GM12878 (cell line): ENCODE results near the gene ACVR1. TPM values are rescaled to one million over a fixed set of nuclear protein-coding genes. Genes with fewer than 3 reads are reported as not detected.

ENCODE experiments used
- ATAC-seq: fragments of 200-7000 bp; cut with Tn5 transposase; 3 replicates; pipeline ENCODE4 v1.9.1; 2020; ENCODE audit warnings: mild to moderate bottlenecking, moderate library complexity
- BruUV-seq: library from RNA; stranded (reverse); fragments of 400-500 nt; replicated peaks from 2 replicates; lab custom pipeline; 2021; lab: Mats Ljungman, UMichigan
- CTCF ChIA-PET: fragments of 300-600 bp; sonication (Branson Sonifier 250); formaldehyde crosslinking; extraction: SDS; loops from one replicate; lab custom pipeline; 2021; ENCODE audit warnings: inconsistent platforms; lab: Yijun Ruan, JAX
- POLR2A ChIA-PET: fragments of 350-600 bp; formaldehyde crosslinking; extraction: SDS; loops from one replicate; lab custom pipeline; 2021; ENCODE audit warnings: inconsistent platforms; lab: Charles Lee
- RAD21 ChIA-PET: fragments of 300-600 bp; sonication (Branson Sonifier 250); formaldehyde crosslinking; loops from one replicate; lab custom pipeline; 2023; ENCODE audit warnings: antibody characterized with exemption; ENCODE audit not compliant: unreplicated experiment; lab: Charles Lee
- SMC1A ChIA-PET: fragments of 300-600 bp; sonication (Branson Sonifier 250); formaldehyde crosslinking; loops from one replicate; lab custom pipeline; 2023; ENCODE audit not compliant: unreplicated experiment, uncharacterized antibody; lab: Charles Lee
- DNase-seq: peaks from one replicate; pipeline ENCODE4 v3.0.0-alpha.2; 2011; ENCODE audit warnings: low read depth, low spot score
- FAIRE-seq: peaks from 3 replicates; lab custom pipeline; 2011; peaks lifted over from hg19 to GRCh38; lab: Jason Lieb, UNC
- H2AFZ ChIP-seq: 2 replicates; pipeline ENCODE4 v1.6.0; 2011; ENCODE audit warnings: low read depth, low read length, control low read depth; ENCODE audit not compliant: control insufficient read depth
- H3K27ac ChIP-seq: 2 replicates; pipeline ENCODE4 v1.5.1; 2011; ENCODE audit warnings: control low read depth; ENCODE audit not compliant: control insufficient read depth, insufficient read depth
- H3K27me3 ChIP-seq, 2 experiments: replicated peaks in 1 of 2; 2 replicates each; pipeline versions ENCODE4 v1.6.0 to v1.6.1; 2011; ENCODE audit warnings: low read length in 1 of 2; ENCODE audit not compliant: control insufficient read depth in 2 of 2, insufficient read depth in 2 of 2
- H3K36me3 ChIP-seq, 2 experiments: 2 replicates each; pipeline ENCODE4 v1.5.1; 2011; ENCODE audit warnings: low read length in 1 of 2; ENCODE audit not compliant: control insufficient read depth in 2 of 2, insufficient read depth in 2 of 2
- H3K4me1 ChIP-seq: 2 replicates; pipeline ENCODE4 v1.6.1; 2011; ENCODE audit warnings: mild to moderate bottlenecking, low read length, moderate library complexity, mixed read lengths; ENCODE audit not compliant: control insufficient read depth, insufficient read depth
- H3K4me2 ChIP-seq: 2 replicates; pipeline ENCODE4 v1.6.0; 2011; ENCODE audit warnings: control low read depth; ENCODE audit not compliant: control insufficient read depth, insufficient read depth
- H3K4me3 ChIP-seq: fragments of 200-600 bp; sonication (generic); 2 replicates; pipeline ENCODE4 v1.5.1; 2016
- H3K79me2 ChIP-seq: 2 replicates; pipeline ENCODE4 v1.6.0; 2011; ENCODE audit warnings: low read length; ENCODE audit not compliant: control insufficient read depth, insufficient read depth
- H3K9ac ChIP-seq: 2 replicates; pipeline ENCODE4 v1.8.0; 2011; ENCODE audit warnings: low read length, control low read depth, mixed read lengths; ENCODE audit not compliant: control insufficient read depth, insufficient read depth
- H3K9me3 ChIP-seq: replicated peaks from 3 replicates; pipeline ENCODE4 v1.5.1; 2011; ENCODE audit warnings: mild to moderate bottlenecking, low read length; ENCODE audit not compliant: control insufficient read depth, insufficient read depth
- H4K20me1 ChIP-seq: 2 replicates; pipeline ENCODE4 v1.6.0; 2011; ENCODE audit not compliant: control insufficient read depth, insufficient read depth
- BMI1 ChIP-seq: fragments of 450-650 bp; IDR thresholded peaks from 2 replicates; pipeline ENCODE4 v1.6.1; 2016; ENCODE audit warnings: mild to moderate bottlenecking, moderate library complexity, borderline replicate concordance
- GABPA ChIP-seq: IDR thresholded peaks from 2 replicates; pipeline ENCODE4 v1.6.1; 2014; ENCODE audit warnings: antibody characterized with exemption, low read depth, mild to moderate bottlenecking, inconsistent platforms
- NFIC ChIP-seq: IDR thresholded peaks from 2 replicates; pipeline ENCODE4 v1.6.1; 2012; ENCODE audit warnings: low read depth, mild to moderate bottlenecking, inconsistent platforms, low read length, moderate library complexity
- NR2C1 ChIP-seq: fragments of 450-650 bp; IDR thresholded peaks from 2 replicates; pipeline ENCODE4 v1.6.1; 2017; ENCODE audit warnings: antibody characterized with exemption, mild to moderate bottlenecking, moderate library complexity
- NR2F1 ChIP-seq: fragments of 450-650 bp; conservative IDR thresholded peaks from 2 replicates; pipeline ENCODE4 v1.6.1; 2017; ENCODE audit warnings: mild to moderate bottlenecking
- WGBS: methylation state at CpG from one replicate; pipeline ENCODE4 v1.1.6; 2016; ENCODE audit warnings: low lambda C conversion rate; ENCODE audit not compliant: insufficient replicate concordance, insufficient coverage; ENCODE audit errors: missing lambda C conversion rate; 5-methylcytosine and 5-hydroxymethylcytosine counted together
- in situ Hi-C: fragments of 300-500 bp; cut with MboI; formaldehyde crosslinking; loops from 9 replicates; pipeline ENCODE4 v1.14.3; 2018; ENCODE audit warnings: mixed read lengths
- intact Hi-C: fragments of 100-400 bp; cut with micrococcal nuclease; formaldehyde crosslinking; loops from one replicate; pipeline ENCODE4 v1.14.2; 2022; ENCODE audit not compliant: unreplicated experiment
- polyA plus RNA-seq, 11 experiments: library from polyadenylated mRNA; depleted of rRNA in 4 of 11; unstranded in 6 of 11; stranded (reverse) in 5 of 11; fragments of >200 nt; fragmentation: Nextera tagmentation in 4 of 11; fragmentation: Illumina TruSeq in 1 of 11; extraction: Ambion mirVana in 4 of 11; extraction: Trizol in 1 of 11; gene quantifications; 1 replicate in 1 of 11; 2 replicates in 10 of 11; pipeline versions ENCODE4 v1.2.1 to v1.2.3, GENCODE V29; 2011 to 2016; ENCODE audit warnings: inconsistent platforms in 2 of 11, missing spikeins in 2 of 11, low read depth in 1 of 11
- total RNA-seq, 4 experiments: library from RNA; depleted of rRNA in 3 of 4; stranded (reverse); fragments of >200 nt in 3 of 4; fragmentation: Illumina TruSeq in 1 of 4; extraction: Trizol in 1 of 4; gene quantifications; 2 replicates each; pipeline versions ENCODE4 v1.2.1 to v1.2.3, GENCODE V29; 2013 to 2021
- TF ChIP-seq, protein P1 (sequence below): fragments of 450-650 bp; IDR thresholded peaks from 2 replicates; pipeline ENCODE4 v1.6.1; 2016; ENCODE audit warnings: mild to moderate bottlenecking, moderate library complexity, borderline replicate concordance

Gene ACVR1
- total and polyA plus RNA-seq, 10 of the 15 experiments (the other 5 are each of a cell fraction or from before 2014, with no cell fraction given) = 0.06 to 0.24 (median 0.14) TPM; not detected in 4

GRCh38 chr2:157727693-157728092 is 148.4 kb downstream of the ACVR1 start:
- TF ChIP-seq BMI1 = no peak
- TF ChIP-seq NFIC = no peak
- TF ChIP-seq NR2C1 = no peak
- no peak for TF ChIP-seq GABPA
- TF ChIP-seq, protein P1, sequence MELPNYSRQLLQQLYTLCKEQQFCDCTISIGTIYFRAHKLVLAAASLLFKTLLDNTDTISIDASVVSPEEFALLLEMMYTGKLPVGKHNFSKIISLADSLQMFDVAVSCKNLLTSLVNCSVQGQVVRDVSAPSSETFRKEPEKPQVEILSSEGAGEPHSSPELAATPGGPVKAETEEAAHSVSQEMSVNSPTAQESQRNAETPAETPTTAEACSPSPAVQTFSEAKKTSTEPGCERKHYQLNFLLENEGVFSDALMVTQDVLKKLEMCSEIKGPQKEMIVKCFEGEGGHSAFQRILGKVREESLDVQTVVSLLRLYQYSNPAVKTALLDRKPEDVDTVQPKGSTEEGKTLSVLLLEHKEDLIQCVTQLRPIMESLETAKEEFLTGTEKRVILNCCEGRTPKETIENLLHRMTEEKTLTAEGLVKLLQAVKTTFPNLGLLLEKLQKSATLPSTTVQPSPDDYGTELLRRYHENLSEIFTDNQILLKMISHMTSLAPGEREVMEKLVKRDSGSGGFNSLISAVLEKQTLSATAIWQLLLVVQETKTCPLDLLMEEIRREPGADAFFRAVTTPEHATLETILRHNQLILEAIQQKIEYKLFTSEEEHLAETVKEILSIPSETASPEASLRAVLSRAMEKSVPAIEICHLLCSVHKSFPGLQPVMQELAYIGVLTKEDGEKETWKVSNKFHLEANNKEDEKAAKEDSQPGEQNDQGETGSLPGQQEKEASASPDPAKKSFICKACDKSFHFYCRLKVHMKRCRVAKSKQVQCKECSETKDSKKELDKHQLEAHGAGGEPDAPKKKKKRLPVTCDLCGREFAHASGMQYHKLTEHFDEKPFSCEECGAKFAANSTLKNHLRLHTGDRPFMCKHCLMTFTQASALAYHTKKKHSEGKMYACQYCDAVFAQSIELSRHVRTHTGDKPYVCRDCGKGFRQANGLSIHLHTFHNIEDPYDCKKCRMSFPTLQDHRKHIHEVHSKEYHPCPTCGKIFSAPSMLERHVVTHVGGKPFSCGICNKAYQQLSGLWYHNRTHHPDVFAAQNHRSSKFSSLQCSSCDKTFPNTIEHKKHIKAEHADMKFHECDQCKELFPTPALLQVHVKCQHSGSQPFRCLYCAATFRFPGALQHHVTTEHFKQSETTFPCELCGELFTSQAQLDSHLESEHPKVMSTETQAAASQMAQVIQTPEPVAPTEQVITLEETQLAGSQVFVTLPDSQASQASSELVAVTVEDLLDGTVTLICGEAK = no peak
- TF ChIP-seq NR2F1 = no peak
- no peaks in the 10 kb centered on the region for H3K27me3 ChIP-seq
- SMC1A ChIA-PET = no interaction called here
- no peaks in the 10 kb centered on the region for H3K79me2 ChIP-seq
- H3K36me3 ChIP-seq = no peaks in the 10 kb centered on the region
- FAIRE-seq (no peak), DNase-seq (no peak), ATAC-seq (no peak)
- RAD21 ChIA-PET = no interaction called here
- CTCF ChIA-PET = no interaction called here
- no peak overlapping the region for H2AFZ ChIP-seq
- no peaks in the 10 kb centered on the region for H4K20me1 ChIP-seq
- POLR2A ChIA-PET = no interaction called here
- no peak overlapping the region for H3K9ac ChIP-seq
- no peak overlapping the region for H3K27ac ChIP-seq
- in situ Hi-C loops (no loop called here), intact Hi-C loops (no loop called here)
- no peaks in the 10 kb centered on the region for H3K4me1 ChIP-seq
- no peak overlapping the region for H3K4me3 ChIP-seq
- H3K9me3 ChIP-seq = peaks cover 3% of the 10 kb centered on the region; the same call in 2 of the 3 replicates
- H3K4me2 ChIP-seq = no peak overlapping the region
- WGBS = 46% methylated on average over 1 of the region's 1 CpG
- BruUV-seq = no TSS peak
